Aortic smooth muscle cell (primary cell): ENCODE measurements around the gene ARL9. TPM values are rescaled to one million over a fixed set of nuclear protein-coding genes. Genes with fewer than 3 reads are reported as not detected.

Source experiments
- total RNA-seq: library from RNA; depleted of rRNA; stranded (reverse); fragments of >200 nt; gene quantifications from 2 replicates; pipeline ENCODE4 v1.2.3, GENCODE V29; 2014

The ARL9 gene
- total RNA-seq, result 0.13 and 0.19 TPM in 2 replicates

DNA sequence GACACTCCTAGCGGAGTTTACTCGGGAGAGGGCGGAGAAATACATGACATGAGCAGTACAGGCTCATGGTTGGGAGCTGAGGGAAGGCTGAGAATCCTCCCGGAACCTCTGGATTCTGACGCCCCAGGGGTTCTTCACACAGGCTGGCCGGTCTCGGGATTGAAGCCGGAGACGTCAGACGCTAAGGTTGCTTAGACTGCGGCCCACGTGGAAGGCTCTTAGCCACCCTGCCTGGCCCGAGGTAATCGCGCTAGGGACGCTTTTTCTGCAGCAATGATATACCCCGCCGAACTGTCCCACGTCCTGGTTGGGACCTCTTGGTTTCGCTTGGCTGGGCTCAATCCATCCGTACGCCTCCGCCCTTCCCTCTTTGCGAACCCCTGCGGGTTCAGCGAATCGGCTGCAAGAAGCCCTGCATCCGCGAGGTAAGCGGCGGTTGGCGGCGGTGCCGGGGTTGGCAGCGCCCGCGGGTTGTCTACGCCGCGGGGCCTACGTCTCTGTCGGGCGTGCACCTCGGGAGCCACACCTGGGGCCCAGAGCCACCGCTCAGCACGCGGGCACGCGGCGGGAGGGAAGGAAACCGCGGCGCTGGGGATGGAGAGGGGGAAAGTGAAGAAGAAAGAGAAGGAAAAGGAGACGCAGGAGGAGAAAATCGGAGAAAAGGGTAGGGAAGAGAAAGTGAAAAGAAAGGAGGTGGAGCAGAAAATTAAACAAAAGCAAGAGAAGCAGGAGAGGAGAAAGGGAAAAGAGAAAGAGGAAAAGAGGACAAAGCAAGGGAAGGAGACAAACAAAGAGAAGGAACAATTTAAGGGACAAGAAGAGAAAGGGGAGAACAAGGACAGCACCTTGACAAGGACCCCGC, at the start of gene ARL9:
ARL9 (plus strand) TSS at position 523 of the 862 bp plus-strand sequence; CDS start at position 595, 72 bp downstream.

GRCh38 chr4:56467284-56468096, 38.1 kb upstream of the ARL9 start, which contains the start of gene SRP72:
Gene SRP72 (plus strand): TSS chr4:56467617. CDS start chr4:56467636, 19 bp downstream.

Other genes starting within 250 kb of the ARL9 start
- gene AASDH, start 118.3 kb upstream of the ARL9 start, total RNA-seq, result 14.4 and 15.1 TPM in 2 replicates
- gene PPAT, start 70.2 kb upstream of the ARL9 start, total RNA-seq, result 8.5 and 10.8 TPM in 2 replicates
- gene PAICS, start 69.5 kb upstream of the ARL9 start, total RNA-seq, result 16.9 and 17.5 TPM in 2 replicates
- gene SRP72, start 38.2 kb upstream of the ARL9 start, total RNA-seq, result 62.4 and 74.5 TPM in 2 replicates
- 0.26 and 0.68 TPM in 2 replicates for gene HOPX, start 175.5 kb downstream of the ARL9 start, total RNA-seq